Natural killer cell treated with Interleukin-12 subunit alpha and Interleukin-12 subunit beta and Interleukin-15 and Interleukin-18, amount 100 ng/mL, for 72 hours (primary cell): ENCODE results near the gene SERPINA3. TPM values are rescaled to one million over a fixed set of nuclear protein-coding genes. Genes with fewer than 3 reads are reported as not detected.
"Not testable (repeated sequence)": the region's sequence is repeated elsewhere in the genome, so short reads cannot be mapped to it uniquely, and the experiment has no call there.

ENCODE experiments used
- ATAC-seq, 2 donors: fragments of 150-1000 bp; cut with Tn5 transposase in 1 of 2; sonication (Bioruptor Pico), chemical (Tn5 transposase) in 1 of 2; 2 replicates each; pipeline ENCODE4 v1.10.0; 2021
- DNase-seq: peaks from one replicate; pipeline ENCODE4 v3.0.0; 2022; ENCODE audit warnings: low spot score
- H3K27ac Mint-ChIP-seq, 2 donors: 1 replicate in 1 of 2; 2 replicates in 1 of 2; pipeline ENCODE4 v1.8.0; 2022; ENCODE audit warnings: mixed read lengths in 2 of 2, mild to moderate bottlenecking in 1 of 2, moderate library complexity in 1 of 2
- H3K27me3 Mint-ChIP-seq, 2 donors: 1 replicate in 1 of 2; 2 replicates in 1 of 2; pipeline ENCODE4 v1.8.0; 2022; ENCODE audit warnings: mixed read lengths in 2 of 2
- H3K36me3 Mint-ChIP-seq: one replicate; pipeline ENCODE4 v1.8.0; 2022; ENCODE audit warnings: mixed read lengths
- H3K4me1 Mint-ChIP-seq, 2 donors: 1 replicate in 1 of 2; 2 replicates in 1 of 2; pipeline ENCODE4 v1.8.0; 2022; ENCODE audit warnings: low read depth in 2 of 2, mixed read lengths in 2 of 2, mild to moderate bottlenecking in 1 of 2
- H3K4me3 Mint-ChIP-seq: one replicate; pipeline ENCODE4 v1.8.0; 2022; ENCODE audit warnings: mixed read lengths
- H3K9me3 Mint-ChIP-seq: 2 replicates; pipeline ENCODE4 v1.8.0; 2022; ENCODE audit warnings: mixed read lengths
- total RNA-seq, 2 donors: library from RNA; stranded (reverse); gene quantifications; one replicate each; pipeline ENCODE4 v1.2.3, GENCODE V29; 2022

Gene SERPINA3
- total RNA-seq, 2 donors from 2014 or later = not detected

DNA sequence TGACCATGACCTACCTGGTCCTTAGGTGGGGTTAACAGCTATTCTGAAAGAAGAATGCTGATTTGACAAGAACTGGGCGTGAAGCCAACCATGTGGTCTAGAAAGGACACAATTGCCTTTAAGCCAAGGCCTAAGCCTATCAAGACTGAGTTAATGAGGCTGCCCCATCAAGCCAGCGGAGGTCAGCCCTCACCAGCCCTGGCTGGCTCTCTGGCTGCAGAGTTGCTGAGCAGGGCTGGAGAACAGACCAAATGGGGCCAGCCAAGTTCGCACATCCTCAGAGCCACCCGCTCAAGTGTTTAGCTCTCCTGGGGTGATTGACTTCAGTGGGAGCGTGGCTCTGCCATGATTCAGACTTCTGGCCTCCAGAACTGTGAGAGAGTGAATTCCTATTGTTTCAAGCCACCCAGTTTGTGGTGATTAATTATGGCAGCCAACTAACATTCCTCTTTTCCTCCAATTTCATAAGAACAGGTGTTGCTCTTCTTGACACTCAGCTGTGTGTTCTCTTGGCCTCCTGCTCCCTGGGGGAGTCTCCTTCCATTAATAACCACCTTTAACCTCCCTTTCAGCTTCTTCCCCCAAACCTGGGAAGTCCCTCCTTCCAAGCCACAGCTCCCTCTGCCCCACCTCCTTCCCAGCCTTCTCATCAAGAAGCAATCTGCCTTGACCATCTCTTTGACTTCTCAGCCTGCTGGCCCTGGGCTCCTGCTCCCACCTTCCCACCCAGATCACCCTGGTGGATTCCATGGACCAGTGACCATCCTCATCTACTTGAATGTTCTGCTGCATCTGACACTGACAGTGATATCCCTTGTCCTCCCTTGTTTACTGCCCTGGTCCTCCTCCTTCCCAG is 36.2 kb upstream of the SERPINA3 start:
- H3K27me3 Mint-ChIP-seq = peaks cover 0 to 4% of the 10 kb centered on the region in 2 donors
- no peaks in the 10 kb centered on the region for H3K4me1 Mint-ChIP-seq
- no peak overlapping the region for H3K27ac Mint-ChIP-seq
- no peak overlapping the region for H3K4me3 Mint-ChIP-seq
- ATAC-seq (no peak), DNase-seq (no peak)
- no peaks in the 10 kb centered on the region for H3K9me3 Mint-ChIP-seq
- no peaks in the 10 kb centered on the region for H3K36me3 Mint-ChIP-seq

DNA sequence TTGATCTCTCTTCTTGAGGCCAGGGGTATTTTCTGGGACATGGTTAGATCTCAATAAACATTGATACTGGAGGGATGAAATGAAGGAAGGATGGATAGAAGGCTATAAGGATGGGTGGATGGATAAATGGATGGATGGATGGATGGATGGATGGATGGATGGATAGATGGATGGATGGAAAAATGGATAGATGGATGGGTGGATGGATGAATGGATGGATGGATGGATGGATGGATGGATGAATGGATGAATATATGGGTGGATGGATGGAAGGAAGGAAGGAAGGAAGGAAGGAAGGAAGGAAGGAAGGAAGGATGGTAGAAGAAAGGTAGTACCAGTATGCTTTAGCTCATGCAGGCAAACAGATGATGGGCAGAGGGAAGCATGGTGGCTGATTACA is 34.7 kb upstream of the SERPINA3 start:
- not testable (repeated sequence) for H3K4me3 Mint-ChIP-seq, H3K9me3 Mint-ChIP-seq, DNase-seq, H3K4me1 Mint-ChIP-seq, H3K36me3 Mint-ChIP-seq, H3K27ac Mint-ChIP-seq, ATAC-seq, H3K27me3 Mint-ChIP-seq

DNA sequence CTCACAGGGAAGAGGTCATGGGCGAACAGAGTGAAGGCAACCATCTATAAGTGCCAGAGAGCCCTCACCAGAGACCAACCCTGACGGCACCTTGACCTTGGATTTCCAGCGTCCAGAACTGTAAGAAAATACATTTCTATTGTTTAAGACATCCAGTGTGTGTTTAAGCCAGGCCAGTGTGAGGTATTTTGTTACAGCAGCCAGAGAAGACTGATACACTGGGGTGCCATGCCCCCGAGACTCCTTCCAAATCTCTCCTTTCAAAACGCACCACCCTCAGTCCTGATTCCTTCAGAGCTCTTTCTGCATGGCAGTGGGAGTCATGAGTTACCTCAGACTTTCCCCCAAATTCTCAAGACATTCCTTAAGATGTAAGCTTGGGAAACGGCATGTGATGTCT is 33.5 kb upstream of the SERPINA3 start:
- Mint-ChIP-seq H3K36me3 (no peaks in the 10 kb centered on the region), H3K4me3 (no peak overlapping the region), H3K9me3 (no peaks in the 10 kb centered on the region), H3K27ac (no peak overlapping the region), H3K27me3 (peaks cover 0 to 5% of the 10 kb centered on the region in 2 donors), H3K4me1 (no peaks in the 10 kb centered on the region)
- DNase-seq (no peak), ATAC-seq (no peak)

DNA sequence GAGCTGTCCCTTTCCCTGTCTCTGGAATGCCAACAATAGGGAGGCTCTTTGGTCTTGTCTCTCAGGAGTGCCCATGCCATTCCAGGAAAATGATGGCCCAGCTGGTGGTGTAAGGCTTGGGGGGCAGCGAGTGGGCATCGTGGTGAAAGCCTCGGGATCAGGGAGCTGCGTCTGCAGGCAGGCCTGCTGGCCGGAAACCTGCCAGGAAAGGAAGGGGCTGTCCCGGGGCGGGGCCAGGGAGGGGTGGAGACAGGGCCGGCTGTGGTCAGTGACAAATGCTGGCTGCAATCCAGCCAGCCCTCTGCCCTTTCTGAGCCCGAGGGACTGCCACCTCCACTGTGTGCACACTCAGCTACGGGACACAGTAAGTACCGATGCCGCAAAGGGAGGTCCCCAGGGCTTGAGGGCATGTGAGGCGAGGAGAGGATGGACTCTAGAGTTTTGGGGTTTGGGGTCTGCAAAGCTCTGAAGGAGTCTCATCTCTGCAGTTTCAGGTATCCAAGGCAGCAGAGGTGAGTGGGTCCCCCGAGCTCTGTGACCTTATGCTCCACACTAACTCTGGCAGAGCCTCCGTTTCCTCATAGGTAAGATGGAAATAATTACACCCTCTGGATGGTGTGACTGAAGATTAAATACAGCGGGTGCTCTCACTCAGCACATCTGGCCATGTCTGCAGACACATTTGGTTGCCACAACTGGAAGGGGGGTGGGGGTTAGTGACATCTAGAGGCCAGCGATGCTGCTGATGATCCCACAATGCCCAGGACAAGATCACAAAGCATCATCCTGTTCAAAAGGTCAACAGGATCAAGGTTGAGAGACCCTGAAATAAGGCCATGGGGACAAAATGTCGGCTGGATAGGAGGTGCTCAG is 30.8 kb upstream of the SERPINA3 start, which contains the start of gene SERPINA5:
Gene SERPINA5 (plus strand): TSS at position 300 of the 873 bp plus-strand sequence. CDS start 5,937 bp downstream, outside the sequence.
- ATAC-seq = no peak
- H3K9me3 Mint-ChIP-seq = no peaks in the 10 kb centered on the region
- peaks cover 0 to 5% of the 10 kb centered on the region in 2 donors for H3K27me3 Mint-ChIP-seq
- no peaks in the 10 kb centered on the region for H3K4me1 Mint-ChIP-seq
- no peaks in the 10 kb centered on the region for H3K36me3 Mint-ChIP-seq
- no peak within 1 kb of the TSS for H3K4me3 Mint-ChIP-seq
- no peak for DNase-seq
- H3K27ac Mint-ChIP-seq = no peak within 1 kb of the TSS

DNA sequence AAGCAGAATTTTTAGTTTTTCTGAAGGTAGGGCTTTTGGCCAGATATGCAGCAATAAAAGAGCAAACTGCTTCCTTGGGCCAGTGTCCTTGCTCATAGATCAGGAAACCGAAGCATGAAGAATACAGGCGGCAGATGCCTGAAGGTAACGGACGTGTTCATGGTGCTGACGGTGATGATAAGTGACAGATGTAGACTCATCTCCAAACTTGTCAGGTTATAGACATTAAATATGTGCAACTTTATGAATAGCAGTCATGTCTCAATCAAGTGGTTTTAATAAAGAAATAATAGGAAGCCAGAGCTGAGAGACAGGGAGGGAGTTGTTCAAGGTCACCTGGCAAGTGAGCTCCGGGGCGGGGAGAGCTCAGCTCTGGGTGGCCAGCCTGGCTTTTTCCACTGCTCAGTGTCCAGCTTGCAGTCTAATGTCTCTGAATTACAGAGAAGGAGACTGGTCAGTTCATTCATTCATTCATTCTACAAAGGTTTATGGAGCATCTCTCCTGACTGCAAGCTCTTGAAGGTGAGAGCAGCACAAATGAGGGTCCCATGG is 29.9 kb upstream of the SERPINA3 start:
- H3K36me3 Mint-ChIP-seq = no peaks in the 10 kb centered on the region
- no peak overlapping the region for H3K27ac Mint-ChIP-seq
- H3K4me3 Mint-ChIP-seq = no peak overlapping the region
- H3K9me3 Mint-ChIP-seq = no peaks in the 10 kb centered on the region
- ATAC-seq (no peak), DNase-seq (no peak)
- H3K4me1 Mint-ChIP-seq = no peaks in the 10 kb centered on the region
- peaks cover 0 to 5% of the 10 kb centered on the region in 2 donors for H3K27me3 Mint-ChIP-seq

DNA sequence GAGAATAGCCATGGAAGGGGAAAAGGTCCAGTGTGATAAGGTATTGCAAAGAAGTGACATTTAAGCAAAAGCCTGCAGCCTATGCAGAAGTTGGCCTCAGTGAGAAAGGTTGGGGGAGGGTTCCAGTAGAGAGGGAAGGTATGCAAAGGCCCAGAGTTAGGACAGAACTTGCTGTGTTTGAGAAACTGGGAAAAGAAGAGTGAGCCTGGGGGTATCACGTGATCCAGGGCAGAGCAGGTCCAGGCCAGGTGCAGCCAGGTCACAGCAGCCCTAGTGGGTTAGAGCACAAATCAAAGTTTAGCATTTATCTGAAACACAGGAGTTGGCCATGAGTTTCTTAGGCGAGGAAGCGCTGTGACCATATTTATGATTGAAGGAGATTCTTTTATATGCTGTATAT is 29.3 kb upstream of the SERPINA3 start:
- H3K4me1 Mint-ChIP-seq = no peaks in the 10 kb centered on the region
- ATAC-seq (no peak), DNase-seq (no peak)
- H3K27me3 Mint-ChIP-seq = peaks cover 0 to 5% of the 10 kb centered on the region in 2 donors
- H3K4me3 Mint-ChIP-seq = no peak overlapping the region
- H3K9me3 Mint-ChIP-seq = no peaks in the 10 kb centered on the region
- H3K27ac Mint-ChIP-seq = no peak overlapping the region
- H3K36me3 Mint-ChIP-seq = no peaks in the 10 kb centered on the region

DNA sequence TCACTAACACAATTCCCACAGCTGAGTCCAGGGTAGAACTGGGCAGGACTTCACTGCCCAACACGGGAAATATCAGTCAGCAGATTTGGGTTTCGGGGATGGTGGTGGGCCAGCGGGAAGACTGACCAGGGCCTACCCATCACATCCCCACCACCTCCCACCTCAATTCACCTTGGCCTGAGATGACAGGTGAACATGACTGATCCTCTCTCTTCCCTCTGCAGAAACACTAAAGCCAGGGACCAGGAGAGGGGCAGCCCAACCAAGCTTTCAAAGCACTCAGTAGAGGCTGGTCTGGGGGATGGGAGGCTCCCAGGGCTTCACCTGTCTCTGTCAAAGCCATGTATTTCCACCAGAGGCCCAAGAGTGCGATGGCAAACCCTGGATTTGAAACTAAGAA is 28.6 kb upstream of the SERPINA3 start:
- Mint-ChIP-seq H3K36me3 (no peaks in the 10 kb centered on the region), H3K27me3 (peaks cover 0 to 5% of the 10 kb centered on the region in 2 donors), H3K9me3 (no peaks in the 10 kb centered on the region), H3K4me3 (no peak overlapping the region), H3K4me1 (no peaks in the 10 kb centered on the region), H3K27ac (no peak overlapping the region)
- ATAC-seq (no peak), DNase-seq (no peak)

DNA sequence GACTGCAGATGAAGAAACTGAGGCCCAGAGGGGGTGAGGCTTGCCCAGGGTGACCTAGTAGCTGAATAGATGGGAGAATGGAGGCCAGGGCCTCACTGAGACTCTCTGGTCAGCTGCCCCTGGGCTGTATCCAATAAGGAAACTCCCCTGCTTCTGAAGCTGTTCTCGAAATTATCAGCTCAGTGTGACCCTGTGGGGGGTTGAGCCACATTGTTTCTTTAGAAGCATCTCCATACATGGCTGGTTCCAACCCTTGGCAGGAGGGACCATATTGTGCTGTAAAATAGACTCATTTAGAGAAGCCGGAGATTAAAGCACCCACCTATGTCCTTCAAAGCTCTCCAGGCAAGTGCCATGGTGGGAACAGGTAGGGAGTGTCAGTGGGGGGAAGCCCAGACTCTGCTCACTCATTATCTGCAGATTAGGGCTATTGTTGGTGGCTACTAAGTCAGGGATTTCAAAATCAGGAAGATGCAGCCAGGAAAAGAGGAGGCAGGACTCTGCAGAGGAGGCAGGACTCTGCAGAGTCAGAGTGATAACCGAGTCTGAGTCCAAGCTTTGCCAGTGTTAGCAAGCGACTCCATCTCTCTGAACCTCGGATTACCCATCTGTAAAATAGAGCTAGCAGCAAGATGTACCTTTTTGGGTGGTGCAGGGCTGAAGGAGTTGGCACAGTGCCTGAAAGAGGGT is 27.5 kb upstream of the SERPINA3 start:
- no peak overlapping the region for H3K27ac Mint-ChIP-seq
- no peaks in the 10 kb centered on the region for H3K4me1 Mint-ChIP-seq
- peak; percentile 23 for DNase-seq
- H3K27me3 Mint-ChIP-seq = peaks cover 0 to 2% of the 10 kb centered on the region in 2 donors
- H3K4me3 Mint-ChIP-seq = no peak overlapping the region
- no peaks in the 10 kb centered on the region for H3K36me3 Mint-ChIP-seq
- ATAC-seq = no peak
- no peaks in the 10 kb centered on the region for H3K9me3 Mint-ChIP-seq

DNA sequence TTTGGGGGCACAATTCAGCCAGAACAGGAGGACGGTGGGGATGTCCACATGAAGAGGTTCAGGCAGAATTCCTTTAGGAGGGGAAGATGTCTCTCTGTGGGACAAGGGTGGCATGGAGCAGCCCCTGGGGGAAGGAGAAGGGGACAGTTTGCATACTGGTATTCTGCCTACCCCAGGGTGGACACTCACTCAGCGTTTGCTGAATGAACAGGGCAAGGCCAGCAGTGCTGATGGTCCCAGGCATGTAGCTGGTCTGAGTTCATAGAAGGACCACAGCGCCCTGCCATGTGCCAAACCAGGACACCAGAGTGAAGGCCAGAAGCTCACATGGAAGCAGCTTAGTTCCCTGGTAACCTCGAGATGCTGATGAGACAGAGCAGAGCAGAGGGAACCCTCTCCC is 25.6 kb upstream of the SERPINA3 start:
- Mint-ChIP-seq H3K9me3 (peaks cover 4% of the 10 kb centered on the region), H3K4me1 (no peaks in the 10 kb centered on the region), H3K27me3 (peaks cover 2 to 9% of the 10 kb centered on the region in 2 donors), H3K36me3 (no peaks in the 10 kb centered on the region), H3K27ac (no peak overlapping the region), H3K4me3 (no peak overlapping the region)
- DNase-seq (peak; percentile 44), ATAC-seq (no peak)

DNA sequence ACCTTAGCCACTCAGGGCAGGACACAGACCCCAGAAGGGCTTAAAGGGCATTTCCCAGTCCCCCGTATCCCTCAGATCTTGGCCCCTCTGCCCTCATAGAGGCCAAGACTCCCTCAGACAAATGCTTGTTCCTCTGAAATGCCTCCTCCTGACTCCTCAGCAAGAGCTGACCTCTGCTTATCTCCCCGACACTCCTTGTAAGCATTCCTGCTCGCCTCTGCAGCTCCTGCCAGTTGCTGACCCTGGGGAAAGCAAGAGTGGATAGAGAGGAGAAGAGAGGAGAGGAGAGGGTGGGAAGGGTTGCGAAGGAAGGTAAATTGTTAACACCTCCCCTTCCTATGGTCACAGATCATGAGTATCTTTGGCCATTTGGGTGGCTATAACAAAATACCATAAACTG is 23.9 kb upstream of the SERPINA3 start:
- peaks cover 0 to 9% of the 10 kb centered on the region in 2 donors for H3K27me3 Mint-ChIP-seq
- no peaks in the 10 kb centered on the region for H3K36me3 Mint-ChIP-seq
- no peaks in the 10 kb centered on the region for H3K4me1 Mint-ChIP-seq
- H3K9me3 Mint-ChIP-seq = peaks cover 4% of the 10 kb centered on the region
- ATAC-seq (no peak), DNase-seq (no peak)
- H3K4me3 Mint-ChIP-seq = no peak overlapping the region
- H3K27ac Mint-ChIP-seq = no peak overlapping the region

DNA sequence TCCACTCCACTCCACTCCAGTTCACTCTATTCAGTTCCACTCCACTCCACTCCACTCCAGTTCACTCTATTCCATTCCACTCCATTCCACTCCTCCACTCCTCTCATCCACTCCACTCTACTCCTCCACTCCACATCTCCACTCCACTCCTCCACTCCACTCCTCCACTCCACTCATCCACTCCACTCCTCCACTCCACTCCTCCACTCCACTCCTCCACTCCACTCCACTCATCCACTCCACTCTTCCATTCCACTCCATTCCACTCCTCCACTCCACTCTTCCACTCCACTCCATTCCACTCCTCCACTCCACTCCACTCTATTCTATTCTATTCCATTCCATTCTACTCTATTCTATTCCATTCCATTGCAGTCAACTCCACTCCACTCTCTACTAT is 21.1 kb upstream of the SERPINA3 start:
- Mint-ChIP-seq H3K27me3 (peaks cover 5 to 12% of the 10 kb centered on the region in 2 donors), H3K4me3 (no peak overlapping the region), H3K36me3 (no peaks in the 10 kb centered on the region), H3K4me1 (no peaks in the 10 kb centered on the region), H3K27ac (no peak overlapping the region), H3K9me3 (peaks cover 4% of the 10 kb centered on the region)
- ATAC-seq (no peak), DNase-seq (no peak)

DNA sequence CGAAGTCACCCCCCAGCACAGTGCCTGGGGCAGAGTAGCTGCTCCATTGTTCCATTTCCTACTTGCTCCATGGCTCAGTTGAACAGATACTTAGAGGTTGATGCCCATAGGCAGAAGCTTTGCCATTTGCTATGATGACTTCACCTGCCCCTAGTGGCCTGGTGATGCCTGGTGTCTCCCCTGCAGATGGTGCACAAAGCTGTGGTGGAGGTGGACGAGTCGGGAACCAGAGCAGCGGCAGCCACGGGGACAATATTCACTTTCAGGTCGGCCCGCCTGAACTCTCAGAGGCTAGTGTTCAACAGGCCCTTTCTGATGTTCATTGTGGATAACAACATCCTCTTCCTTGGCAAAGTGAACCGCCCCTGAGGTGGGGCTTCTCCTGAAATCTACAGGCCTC is 20.3 kb upstream of the SERPINA3 start:
- H3K36me3 Mint-ChIP-seq = no peaks in the 10 kb centered on the region
- ATAC-seq = no peak
- H3K4me3 Mint-ChIP-seq = no peak overlapping the region
- H3K4me1 Mint-ChIP-seq = no peaks in the 10 kb centered on the region
- peak; percentile 31 for DNase-seq
- H3K9me3 Mint-ChIP-seq = peaks cover 4% of the 10 kb centered on the region
- H3K27me3 Mint-ChIP-seq = peaks cover 6 to 16% of the 10 kb centered on the region in 2 donors
- H3K27ac Mint-ChIP-seq = no peak overlapping the region

DNA sequence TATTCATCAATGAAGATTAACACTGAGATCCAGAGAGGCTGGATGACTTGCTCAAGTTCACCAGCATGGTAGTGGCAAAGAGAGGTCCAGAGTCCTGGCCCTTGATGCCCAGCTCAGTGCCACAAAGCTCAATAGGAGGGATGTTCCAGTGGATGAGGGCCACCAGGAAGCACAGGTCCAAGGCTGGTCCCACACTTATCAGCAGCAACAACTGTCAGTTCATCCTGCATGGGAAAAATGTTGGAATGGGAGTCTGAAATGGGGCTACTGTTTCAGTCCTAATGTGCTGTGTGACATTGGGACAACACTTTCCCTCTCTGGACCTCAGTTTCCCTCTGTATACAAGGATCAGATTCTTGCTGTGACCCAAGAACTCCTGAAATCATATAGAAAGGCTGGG is 19.7 kb upstream of the SERPINA3 start:
- peaks cover 4% of the 10 kb centered on the region for H3K9me3 Mint-ChIP-seq
- H3K4me3 Mint-ChIP-seq = no peak overlapping the region
- peaks cover 6 to 16% of the 10 kb centered on the region in 2 donors for H3K27me3 Mint-ChIP-seq
- no peak for DNase-seq
- H3K36me3 Mint-ChIP-seq = no peaks in the 10 kb centered on the region
- H3K27ac Mint-ChIP-seq = no peak overlapping the region
- no peaks in the 10 kb centered on the region for H3K4me1 Mint-ChIP-seq
- no peak for ATAC-seq
